B cell (primary cell): Measurements from ENCODE around the gene CHD9.

Source experiments
- CTCF ChIP-seq: fragments of 200-600 bp; IDR thresholded peaks from one replicate; pipeline ENCODE4 v1.8.0; 2022; ENCODE audit warnings: antibody characterized with exemption, mild to moderate bottlenecking
- EZH2 ChIP-seq: IDR thresholded peaks from 2 replicates; pipeline ENCODE4 v1.6.1; 2012; ENCODE audit warnings: borderline replicate concordance, low read depth, mild to moderate bottlenecking, moderate library complexity, low read length; ENCODE audit not compliant: insufficient read depth, poor library complexity, severe bottlenecking

DNA sequence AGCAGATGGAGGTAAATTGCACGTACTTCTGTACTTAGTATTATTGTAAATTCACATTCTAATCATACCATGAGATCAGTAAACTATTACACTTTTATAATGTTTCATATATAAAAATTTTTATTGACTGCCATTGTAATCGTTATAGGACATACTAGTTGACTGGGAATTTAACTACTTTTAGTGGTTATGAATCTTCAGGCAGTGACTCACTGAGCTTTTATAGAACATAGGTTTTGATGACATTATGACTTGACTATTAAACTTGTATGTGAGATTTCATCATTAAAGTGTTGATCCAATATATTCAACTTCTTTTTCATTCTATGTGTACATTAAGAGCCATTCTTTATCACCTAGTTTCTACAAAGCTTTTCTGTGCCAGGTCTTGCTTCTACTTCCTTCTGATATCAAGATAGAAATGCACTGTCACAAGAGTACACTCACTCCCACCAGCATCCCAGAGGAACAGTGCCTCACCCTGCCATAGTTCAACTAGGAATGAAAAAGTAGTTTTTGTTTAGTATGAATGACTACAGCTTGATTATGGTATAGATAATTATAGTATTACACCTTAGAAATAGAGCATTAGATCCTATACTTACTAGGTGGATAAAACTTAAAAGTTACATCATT, 237.1 kb downstream of the CHD9 start:
- TF ChIP-seq CTCF (no peak), EZH2 (no peak)
